ENCODE results near the gene TMEM184C. TPM values are rescaled to one million over a fixed set of nuclear protein-coding genes. Genes with fewer than 3 reads are reported as not detected.
A peak's percentile ranks its signal among the peaks of the same experiment; 100 is the strongest.

Gene TMEM184C
- total RNA-seq, 3 donors from 2014 or later: 21.0 to 32.2 (median 26.9) TPM

DNA sequence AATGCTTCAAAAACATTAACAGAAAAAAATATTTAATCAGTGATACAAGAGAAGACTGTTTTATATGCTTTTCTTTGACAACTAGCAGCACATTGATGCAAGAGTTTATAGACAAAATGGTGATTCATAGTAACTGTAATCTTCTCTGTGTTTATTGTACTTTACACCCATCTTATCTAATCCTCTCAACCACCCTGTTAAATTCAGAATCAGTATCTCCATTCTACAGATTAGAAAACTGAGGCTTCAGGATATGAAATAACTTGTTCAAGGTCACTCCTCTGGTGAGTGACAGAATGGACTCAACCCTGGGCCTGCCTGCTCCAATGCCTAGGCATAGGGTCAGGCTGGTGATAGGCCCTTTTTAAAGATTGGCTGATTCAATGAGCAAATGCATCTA is 26.1 kb upstream of the TMEM184C start:
- H3K9me3 ChIP-seq: no peaks in the 10 kb centered on the region
- intact Hi-C loops (cut with DNase I; ENCODE audit: low total_unique reads): no loop called here
- H3K36me3 ChIP-seq: no peaks in the 10 kb centered on the region
- no peak for DNase-seq (ENCODE audit: low spot score in 2 of 2)
- TF ChIP-seq, protein P1, sequence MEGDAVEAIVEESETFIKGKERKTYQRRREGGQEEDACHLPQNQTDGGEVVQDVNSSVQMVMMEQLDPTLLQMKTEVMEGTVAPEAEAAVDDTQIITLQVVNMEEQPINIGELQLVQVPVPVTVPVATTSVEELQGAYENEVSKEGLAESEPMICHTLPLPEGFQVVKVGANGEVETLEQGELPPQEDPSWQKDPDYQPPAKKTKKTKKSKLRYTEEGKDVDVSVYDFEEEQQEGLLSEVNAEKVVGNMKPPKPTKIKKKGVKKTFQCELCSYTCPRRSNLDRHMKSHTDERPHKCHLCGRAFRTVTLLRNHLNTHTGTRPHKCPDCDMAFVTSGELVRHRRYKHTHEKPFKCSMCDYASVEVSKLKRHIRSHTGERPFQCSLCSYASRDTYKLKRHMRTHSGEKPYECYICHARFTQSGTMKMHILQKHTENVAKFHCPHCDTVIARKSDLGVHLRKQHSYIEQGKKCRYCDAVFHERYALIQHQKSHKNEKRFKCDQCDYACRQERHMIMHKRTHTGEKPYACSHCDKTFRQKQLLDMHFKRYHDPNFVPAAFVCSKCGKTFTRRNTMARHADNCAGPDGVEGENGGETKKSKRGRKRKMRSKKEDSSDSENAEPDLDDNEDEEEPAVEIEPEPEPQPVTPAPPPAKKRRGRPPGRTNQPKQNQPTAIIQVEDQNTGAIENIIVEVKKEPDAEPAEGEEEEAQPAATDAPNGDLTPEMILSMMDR (IDR thresholded peaks at IDR 0.05): no peak
- TF ChIP-seq POLR2A (IDR thresholded peaks at IDR 0.05): no peak
- no peak for TF ChIP-seq POLR2AphosphoS5 (IDR thresholded peaks at IDR 0.05)
- H3K4me1 ChIP-seq: no peaks in the 10 kb centered on the region
- no peak overlapping the region for H3K4me3 ChIP-seq
- H3K27ac ChIP-seq: no peak overlapping the region
- H3K27me3 ChIP-seq: no peaks in the 10 kb centered on the region

- Histone ChIP-seq H3K4me1 (no peaks in the 10 kb centered on the region), H3K27ac (no peak overlapping the region), H3K9me3 (no peaks in the 10 kb centered on the region), H3K36me3 (no peaks in the 10 kb centered on the region), H3K27me3 (no peaks in the 10 kb centered on the region), H3K4me3 (no peak overlapping the region)
- TF ChIP-seq POLR2AphosphoS5 (IDR thresholded peaks at IDR 0.05) (no peak), POLR2A (IDR thresholded peaks at IDR 0.05) (no peak)
- TF ChIP-seq, protein P1 (IDR thresholded peaks at IDR 0.05): no peak
- intact Hi-C loops (cut with DNase I; ENCODE audit: low total_unique reads): no loop called here
- no peak for DNase-seq (ENCODE audit: low spot score in 2 of 2)
Measured at GRCh38 chr4:147594107-147594506, 23.1 kb upstream of the TMEM184C start.

- H3K4me3 ChIP-seq: no peak overlapping the region
- no peaks in the 10 kb centered on the region for H3K27me3 ChIP-seq
- no peaks in the 10 kb centered on the region for H3K4me1 ChIP-seq
- TF ChIP-seq POLR2A (IDR thresholded peaks at IDR 0.05): no peak
- H3K9me3 ChIP-seq: no peaks in the 10 kb centered on the region
- H3K27ac ChIP-seq: no peak overlapping the region
- no peak for DNase-seq (ENCODE audit: low spot score in 2 of 2)
- intact Hi-C loops (cut with DNase I; ENCODE audit: low total_unique reads): no loop called here
- H3K36me3 ChIP-seq: no peaks in the 10 kb centered on the region
Measured at GRCh38 chr4:147594578-147594977, 22.6 kb upstream of the TMEM184C start.

DNA sequence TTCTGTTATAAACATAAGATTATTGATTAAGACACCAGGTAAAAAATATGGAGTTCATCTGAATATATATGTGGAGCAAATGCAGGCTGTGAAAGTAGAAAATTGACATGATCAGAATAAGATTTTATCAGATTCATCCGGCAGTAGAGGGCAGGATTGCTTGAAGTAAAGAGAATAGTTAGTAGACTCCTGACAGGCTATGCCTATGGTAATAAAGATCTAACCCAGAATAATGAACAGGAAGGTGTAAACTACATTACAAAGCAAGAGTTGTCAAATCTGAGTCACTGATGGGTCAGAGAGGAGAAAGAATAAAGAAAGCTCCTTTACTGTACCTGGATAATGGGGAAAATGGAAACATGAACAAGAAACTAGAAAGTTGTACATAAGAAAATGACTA is 20.8 kb upstream of the TMEM184C start:
- Histone ChIP-seq H3K9me3 (no peaks in the 10 kb centered on the region), H3K4me3 (no peak overlapping the region), H3K27ac (no peak overlapping the region), H3K36me3 (no peaks in the 10 kb centered on the region), H3K27me3 (no peaks in the 10 kb centered on the region), H3K4me1 (no peaks in the 10 kb centered on the region)
- DNase-seq (ENCODE audit: low spot score in 2 of 2): no peak
- TF ChIP-seq POLR2A (IDR thresholded peaks at IDR 0.05) (no peak), POLR2AphosphoS5 (IDR thresholded peaks at IDR 0.05) (no peak)
- TF ChIP-seq, protein P1 (IDR thresholded peaks at IDR 0.05): no peak
- intact Hi-C loops (cut with DNase I; ENCODE audit: low total_unique reads): no loop called here

DNA sequence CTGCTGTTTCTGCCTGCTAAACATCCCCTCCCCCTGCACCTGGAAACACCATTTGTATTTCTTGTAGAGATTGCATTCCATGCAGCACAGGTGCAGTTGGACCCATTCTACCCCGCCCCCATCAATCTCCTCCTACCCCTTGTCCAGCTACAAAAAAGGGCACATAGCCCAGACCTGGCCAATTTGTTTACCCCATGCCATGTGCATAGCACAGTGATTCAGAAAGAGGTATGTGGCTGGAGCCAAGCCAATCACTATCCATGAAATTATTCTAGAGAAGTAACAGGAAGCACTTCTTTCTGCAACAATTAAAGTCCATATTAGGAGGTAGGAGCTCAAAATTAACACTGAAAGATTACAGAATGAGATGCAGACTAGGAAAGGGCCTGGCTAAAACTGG is 20.2 kb upstream of the TMEM184C start:
- DNase-seq (ENCODE audit: low spot score in 2 of 2): peak in 1 of 2 donors; percentile 46

More for the DNA sequence above, 20.2 kb upstream of the TMEM184C start:
- peak overlapping the region in 1 of 2 donors; percentile 61 for H3K27ac ChIP-seq
- intact Hi-C loops (cut with DNase I; ENCODE audit: low total_unique reads): no loop called here
- no peaks in the 10 kb centered on the region for H3K9me3 ChIP-seq
- H3K27me3 ChIP-seq: no peaks in the 10 kb centered on the region
- no peaks in the 10 kb centered on the region for H3K4me1 ChIP-seq
- no peaks in the 10 kb centered on the region for H3K36me3 ChIP-seq
- H3K4me3 ChIP-seq: no peak overlapping the region
- TF ChIP-seq POLR2AphosphoS5 (IDR thresholded peaks at IDR 0.05) (no peak), POLR2A (IDR thresholded peaks at IDR 0.05) (no peak)
- TF ChIP-seq, protein P1 (IDR thresholded peaks at IDR 0.05): no peak

All from breast epithelium (tissue), 4 donors.